H7 (cell line): Measurements from ENCODE around the gene LHFPL2. TPM values are rescaled to one million over a fixed set of nuclear protein-coding genes. Genes with fewer than 3 reads are reported as not detected.
"Not testable (repeated sequence)": the region's sequence is repeated elsewhere in the genome, so short reads cannot be mapped to it uniquely, and the experiment has no call there.

Experiments
- DNase-seq: peaks from one replicate; pipeline ENCODE4 v3.0.0; 2012
- H3K27me3 ChIP-seq: 2 replicates; pipeline ENCODE4 v1.6.0; 2011; ENCODE audit warnings: mild to moderate bottlenecking, low read length; ENCODE audit not compliant: control insufficient read depth, insufficient read depth
- H3K36me3 ChIP-seq: replicated peaks from 2 replicates; pipeline ENCODE4 v1.5.1; 2011; ENCODE audit warnings: low read length; ENCODE audit not compliant: control insufficient read depth, insufficient read depth
- H3K4me3 ChIP-seq: 2 replicates; pipeline ENCODE4 v1.5.1; 2011; ENCODE audit warnings: low read depth, mild to moderate bottlenecking, control low read depth, low read length, moderate library complexity; ENCODE audit not compliant: insufficient read depth
- total RNA-seq: library from RNA; depleted of rRNA; stranded (reverse); fragments of >200 nt; shearing (Covaris generic); gene quantifications from 2 replicates; pipeline ENCODE4 v1.2.3, GENCODE V29; 2014

The LHFPL2 gene
- total RNA-seq, 1 experiment from 2014 or later = 28.7 TPM

- H3K36me3 ChIP-seq = no peaks in the 10 kb centered on the region
- no peak for DNase-seq
- no peaks in the 10 kb centered on the region for H3K27me3 ChIP-seq
- H3K4me3 ChIP-seq = no peak overlapping the region
Measured at GRCh38 chr5:78471896-78472295, 176.7 kb downstream of the LHFPL2 start.

GRCh38 chr5:78467752-78468357, 180.7 kb downstream of the LHFPL2 start:
- Histone ChIP-seq H3K4me3 (no peak overlapping the region), H3K36me3 (no peaks in the 10 kb centered on the region)
- peak; percentile 24 for DNase-seq

GRCh38 chr5:78467140-78467539, 181.4 kb downstream of the LHFPL2 start:
- no peak for DNase-seq

More at GRCh38 chr5:78467752-78468357, 180.7 kb downstream of the LHFPL2 start:
- no peaks in the 10 kb centered on the region for H3K27me3 ChIP-seq

GRCh38 chr5:78458843-78459242, 189.7 kb downstream of the LHFPL2 start:
- no peaks in the 10 kb centered on the region for H3K27me3 ChIP-seq
- no peak overlapping the region for H3K4me3 ChIP-seq
- no peak for DNase-seq
- no peaks in the 10 kb centered on the region for H3K36me3 ChIP-seq

More at GRCh38 chr5:78467140-78467539, 181.4 kb downstream of the LHFPL2 start:
- Histone ChIP-seq H3K27me3 (no peaks in the 10 kb centered on the region), H3K4me3 (no peak overlapping the region), H3K36me3 (no peaks in the 10 kb centered on the region)

- not testable (repeated sequence) for DNase-seq, H3K27me3 ChIP-seq
Measured at GRCh38 chr5:78457507-78457906, 191.1 kb downstream of the LHFPL2 start.

GRCh38 chr5:78449103-78449502, 199.5 kb downstream of the LHFPL2 start:
- Histone ChIP-seq H3K36me3 (no peaks in the 10 kb centered on the region), H3K27me3 (no peaks in the 10 kb centered on the region), H3K4me3 (no peak overlapping the region)
- no peak for DNase-seq

More at GRCh38 chr5:78457507-78457906, 191.1 kb downstream of the LHFPL2 start:
- H3K4me3 ChIP-seq = peak overlapping the region; percentile 2; the same call in 1 of the 2 replicates
- H3K36me3 ChIP-seq = not testable (repeated sequence)

GRCh38 chr5:78447775-78448424, 200.7 kb downstream of the LHFPL2 start:
- no peak for DNase-seq
- Histone ChIP-seq H3K4me3 (no peak overlapping the region), H3K36me3 (no peaks in the 10 kb centered on the region), H3K27me3 (no peaks in the 10 kb centered on the region)
